GM12878 (cell line): ENCODE results near the gene NAV2. TPM values are rescaled to one million over a fixed set of nuclear protein-coding genes. Genes with fewer than 3 reads are reported as not detected.

ENCODE experiments used
- ATAC-seq: fragments of 200-7000 bp; cut with Tn5 transposase; 3 replicates; pipeline ENCODE4 v1.9.1; 2020; ENCODE audit warnings: mild to moderate bottlenecking, moderate library complexity
- BruUV-seq: library from RNA; stranded (reverse); fragments of 400-500 nt; replicated peaks from 2 replicates; lab custom pipeline; 2021; lab: Mats Ljungman, UMichigan
- CTCF ChIA-PET: fragments of 300-600 bp; sonication (Branson Sonifier 250); formaldehyde crosslinking; extraction: SDS; loops from one replicate; lab custom pipeline; 2021; ENCODE audit warnings: inconsistent platforms; lab: Yijun Ruan, JAX
- POLR2A ChIA-PET: fragments of 350-600 bp; formaldehyde crosslinking; extraction: SDS; loops from one replicate; lab custom pipeline; 2021; ENCODE audit warnings: inconsistent platforms; lab: Charles Lee
- RAD21 ChIA-PET: fragments of 300-600 bp; sonication (Branson Sonifier 250); formaldehyde crosslinking; loops from one replicate; lab custom pipeline; 2023; ENCODE audit warnings: antibody characterized with exemption; ENCODE audit not compliant: unreplicated experiment; lab: Charles Lee
- SMC1A ChIA-PET: fragments of 300-600 bp; sonication (Branson Sonifier 250); formaldehyde crosslinking; loops from one replicate; lab custom pipeline; 2023; ENCODE audit not compliant: unreplicated experiment, uncharacterized antibody; lab: Charles Lee
- DNase-seq: peaks from one replicate; pipeline ENCODE4 v3.0.0-alpha.2; 2011; ENCODE audit warnings: low read depth, low spot score
- FAIRE-seq: peaks from 3 replicates; lab custom pipeline; 2011; peaks lifted over from hg19 to GRCh38; lab: Jason Lieb, UNC
- H2AFZ ChIP-seq: 2 replicates; pipeline ENCODE4 v1.6.0; 2011; ENCODE audit warnings: low read depth, low read length, control low read depth; ENCODE audit not compliant: control insufficient read depth
- H3K27ac ChIP-seq: 2 replicates; pipeline ENCODE4 v1.5.1; 2011; ENCODE audit warnings: control low read depth; ENCODE audit not compliant: control insufficient read depth, insufficient read depth
- H3K27me3 ChIP-seq, 2 experiments: replicated peaks in 1 of 2; 2 replicates each; pipeline versions ENCODE4 v1.6.0 to v1.6.1; 2011; ENCODE audit warnings: low read length in 1 of 2; ENCODE audit not compliant: control insufficient read depth in 2 of 2, insufficient read depth in 2 of 2
- H3K36me3 ChIP-seq, 2 experiments: 2 replicates each; pipeline ENCODE4 v1.5.1; 2011; ENCODE audit warnings: low read length in 1 of 2; ENCODE audit not compliant: control insufficient read depth in 2 of 2, insufficient read depth in 2 of 2
- H3K4me1 ChIP-seq: 2 replicates; pipeline ENCODE4 v1.6.1; 2011; ENCODE audit warnings: mild to moderate bottlenecking, low read length, moderate library complexity, mixed read lengths; ENCODE audit not compliant: control insufficient read depth, insufficient read depth
- H3K4me2 ChIP-seq: 2 replicates; pipeline ENCODE4 v1.6.0; 2011; ENCODE audit warnings: control low read depth; ENCODE audit not compliant: control insufficient read depth, insufficient read depth
- H3K4me3 ChIP-seq: fragments of 200-600 bp; sonication (generic); 2 replicates; pipeline ENCODE4 v1.5.1; 2016
- H3K79me2 ChIP-seq: 2 replicates; pipeline ENCODE4 v1.6.0; 2011; ENCODE audit warnings: low read length; ENCODE audit not compliant: control insufficient read depth, insufficient read depth
- H3K9ac ChIP-seq: 2 replicates; pipeline ENCODE4 v1.8.0; 2011; ENCODE audit warnings: low read length, control low read depth, mixed read lengths; ENCODE audit not compliant: control insufficient read depth, insufficient read depth
- H3K9me3 ChIP-seq: replicated peaks from 3 replicates; pipeline ENCODE4 v1.5.1; 2011; ENCODE audit warnings: mild to moderate bottlenecking, low read length; ENCODE audit not compliant: control insufficient read depth, insufficient read depth
- H4K20me1 ChIP-seq: 2 replicates; pipeline ENCODE4 v1.6.0; 2011; ENCODE audit not compliant: control insufficient read depth, insufficient read depth
- MEF2B ChIP-seq: fragments of 450-650 bp; IDR thresholded peaks from 2 replicates; pipeline ENCODE4 v1.6.1; 2018; ENCODE audit warnings: mild to moderate bottlenecking, moderate library complexity; ENCODE audit not compliant: partially characterized antibody, poor library complexity, severe bottlenecking
- NKRF ChIP-seq: fragments of 450-650 bp; conservative IDR thresholded peaks from 2 replicates; pipeline ENCODE4 v1.6.1; 2017; ENCODE audit warnings: mild to moderate bottlenecking, moderate library complexity
- POLR2AphosphoS2 ChIP-seq: IDR thresholded peaks from 2 replicates; pipeline ENCODE4 v1.6.1; 2011; ENCODE audit warnings: low read depth, mild to moderate bottlenecking, low read length, improper control_type of control experiment, moderate library complexity
- STAT3 ChIP-seq: IDR thresholded peaks from 2 replicates; pipeline ENCODE4 v1.6.1; 2011; ENCODE audit warnings: low read depth, low read length, improper control_type of control experiment
- WGBS: methylation state at CpG from one replicate; pipeline ENCODE4 v1.1.6; 2016; ENCODE audit warnings: low lambda C conversion rate; ENCODE audit not compliant: insufficient replicate concordance, insufficient coverage; ENCODE audit errors: missing lambda C conversion rate; 5-methylcytosine and 5-hydroxymethylcytosine counted together
- in situ Hi-C: fragments of 300-500 bp; cut with MboI; formaldehyde crosslinking; loops from 9 replicates; pipeline ENCODE4 v1.14.3; 2018; ENCODE audit warnings: mixed read lengths
- intact Hi-C: fragments of 100-400 bp; cut with micrococcal nuclease; formaldehyde crosslinking; loops from one replicate; pipeline ENCODE4 v1.14.2; 2022; ENCODE audit not compliant: unreplicated experiment
- polyA plus RNA-seq, 11 experiments: library from polyadenylated mRNA; depleted of rRNA in 4 of 11; unstranded in 6 of 11; stranded (reverse) in 5 of 11; fragments of >200 nt; fragmentation: Nextera tagmentation in 4 of 11; fragmentation: Illumina TruSeq in 1 of 11; extraction: Ambion mirVana in 4 of 11; extraction: Trizol in 1 of 11; gene quantifications; 1 replicate in 1 of 11; 2 replicates in 10 of 11; pipeline versions ENCODE4 v1.2.1 to v1.2.3, GENCODE V29; 2011 to 2016; ENCODE audit warnings: inconsistent platforms in 2 of 11, missing spikeins in 2 of 11, low read depth in 1 of 11
- total RNA-seq, 4 experiments: library from RNA; depleted of rRNA in 3 of 4; stranded (reverse); fragments of >200 nt in 3 of 4; fragmentation: Illumina TruSeq in 1 of 4; extraction: Trizol in 1 of 4; gene quantifications; 2 replicates each; pipeline versions ENCODE4 v1.2.1 to v1.2.3, GENCODE V29; 2013 to 2021

Gene NAV2
- total and polyA plus RNA-seq, 10 of the 15 experiments (the other 5 are each of a cell fraction or from before 2014, with no cell fraction given) = 0.35 to 6.1 (median 1.1) TPM

- RAD21 ChIA-PET = interaction anchor here (1.4 kb wide), 1 partner anchor 171 kb away, joined by 5 read pairs; no protein-coding TSS in a partner anchor
- intact Hi-C loops (loop anchor here (2.0 kb wide), 1 partner anchor 171 kb away; no protein-coding TSS in a partner anchor), in situ Hi-C loops (loop anchor here (5.0 kb wide), 1 partner anchor 163 kb away; no protein-coding TSS in a partner anchor)
- FAIRE-seq (no peak), ATAC-seq (no peak), DNase-seq (no peak)
- SMC1A ChIA-PET = interaction anchor here (1.0 to 1.1 kb wide), 3 partner anchors 129 to 162 kb away, joined by 3 to 4 read pairs (median 3); no protein-coding TSS in a partner anchor
- no peak overlapping the region for H3K4me3 ChIP-seq
- H4K20me1 ChIP-seq = no peaks in the 10 kb centered on the region
- H3K9ac ChIP-seq = no peak overlapping the region
- H3K4me2 ChIP-seq = no peak overlapping the region
- no peak overlapping the region for H3K27ac ChIP-seq
- WGBS = 49% methylated on average over 9 of the region's 9 CpGs
- no TSS peak for BruUV-seq
- H3K9me3 ChIP-seq = no peaks in the 10 kb centered on the region
- TF ChIP-seq MEF2B (no peak), STAT3 (no peak), NKRF (no peak), POLR2AphosphoS2 (no peak)
- H3K79me2 ChIP-seq = no peaks in the 10 kb centered on the region
- H3K4me1 ChIP-seq = no peaks in the 10 kb centered on the region; the same call in 1 of the 2 replicates
- H3K36me3 ChIP-seq = no peaks in the 10 kb centered on the region
- no peak overlapping the region for H2AFZ ChIP-seq
- no peaks in the 10 kb centered on the region for H3K27me3 ChIP-seq
- CTCF ChIA-PET = interaction anchor here (0.9 to 9.0 kb wide), 5 partner anchors 12 to 204 kb away, joined by 3 to 111 read pairs (median 4); no protein-coding TSS in a partner anchor
- POLR2A ChIA-PET = no interaction called here
Observed at GRCh38 chr11:20109731-20110445, 397.3 kb downstream of the NAV2 start.
